Choroid plexus epithelial cell (primary cell): ENCODE data around the gene NPAS4.
A peak's percentile ranks its signal among the peaks of the same experiment; 100 is the strongest.
"Not testable (repeated sequence)": the region's sequence is repeated elsewhere in the genome, so short reads cannot be mapped to it uniquely, and the experiment has no call there.

Experiments
- DNase-seq: peaks from one replicate; pipeline ENCODE4 v3.0.0-alpha.2; 2010; ENCODE audit warnings: low read depth
- H3K4me3 ChIP-seq: 2 replicates; pipeline ENCODE4 v1.5.1; 2011; ENCODE audit warnings: low read depth, mild to moderate bottlenecking, control low read depth, low read length, moderate library complexity
- CTCF ChIP-seq: conservative IDR thresholded peaks from 2 replicates; pipeline ENCODE4 v1.5.1; 2011; ENCODE audit warnings: low read depth, mild to moderate bottlenecking, control low read depth, inconsistent platforms, low read length, moderate library complexity

Gene NPAS4

GRCh38 chr11:66462010-66462409 lies 41.2 kb downstream of the NPAS4 start:
- TF ChIP-seq CTCF: no peak
- H3K4me3 ChIP-seq: no peak overlapping the region
- no peak for DNase-seq

- no peak for DNase-seq
- H3K4me3 ChIP-seq: no peak overlapping the region
- TF ChIP-seq CTCF: no peak
Observed at GRCh38 chr11:66462911-66463310, 42.1 kb downstream of the NPAS4 start.

- H3K4me3 ChIP-seq, DNase-seq: not testable (repeated sequence)
Observed at GRCh38 chr11:66464116-66464515, 43.3 kb downstream of the NPAS4 start.

GRCh38 chr11:66464916-66465315 lies 44.1 kb downstream of the NPAS4 start:
- no peak for TF ChIP-seq CTCF
- no peak overlapping the region for H3K4me3 ChIP-seq
- no peak for DNase-seq

- no peak for DNase-seq
- no peak for TF ChIP-seq CTCF
- H3K4me3 ChIP-seq: peak overlapping the region; percentile 68
Observed at GRCh38 chr11:66465373-66466224, 44.8 kb downstream of the NPAS4 start.

- no peak for TF ChIP-seq CTCF
- peak; percentile 95 for DNase-seq
- H3K4me3 ChIP-seq: peak within 1 kb of the TSS; percentile 68
Observed at GRCh38 chr11:66466225-66467033, 45.6 kb downstream of the NPAS4 start, which contains the start of gene PELI3. Gene PELI3, plus strand, starts transcription at chr11:66466905. Its CDS starts 1,224 bp downstream, at chr11:66468129.

- peak overlapping the region; percentile 68 for H3K4me3 ChIP-seq
- peak; percentile 16 for TF ChIP-seq CTCF
- DNase-seq: peak; percentile 32
Observed at GRCh38 chr11:66467034-66467659, 46.3 kb downstream of the NPAS4 start.
